ENCODE measurements around the gene ID4.
"Not testable (repeated sequence)": the region's sequence is repeated elsewhere in the genome, so short reads cannot be mapped to it uniquely, and the experiment has no call there.

The ID4 gene

DNA sequence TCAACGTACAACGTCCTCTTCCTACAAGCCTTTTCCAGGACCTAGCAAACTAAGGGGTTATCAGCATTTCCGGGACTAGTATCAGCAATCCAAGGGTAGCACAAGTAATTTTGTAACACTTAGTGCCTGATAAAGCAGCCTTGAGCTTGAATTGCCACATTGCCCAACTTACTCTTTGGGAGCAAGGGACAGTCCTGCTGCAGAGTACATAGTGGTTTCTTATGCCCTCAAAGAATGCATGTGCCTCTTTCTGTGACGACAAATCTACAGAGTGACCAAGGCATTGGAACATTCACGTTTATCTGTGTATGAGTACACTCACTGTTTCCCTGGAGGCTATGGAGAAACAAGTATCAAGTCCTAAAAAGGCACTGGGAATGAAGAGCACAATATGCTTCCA is 3.2 kb upstream of the ID4 start:
- DNase-seq (ENCODE audit: low read depth), result no peak

- no peak for DNase-seq (ENCODE audit: low read depth)
These were observed 2.3 kb upstream of the ID4 start for GRCh38 chr6:19834858-19835257.

- DNase-seq (ENCODE audit: low read depth), result no peak
These were observed 1.6 kb upstream of the ID4 start for GRCh38 chr6:19835605-19836004.

DNA sequence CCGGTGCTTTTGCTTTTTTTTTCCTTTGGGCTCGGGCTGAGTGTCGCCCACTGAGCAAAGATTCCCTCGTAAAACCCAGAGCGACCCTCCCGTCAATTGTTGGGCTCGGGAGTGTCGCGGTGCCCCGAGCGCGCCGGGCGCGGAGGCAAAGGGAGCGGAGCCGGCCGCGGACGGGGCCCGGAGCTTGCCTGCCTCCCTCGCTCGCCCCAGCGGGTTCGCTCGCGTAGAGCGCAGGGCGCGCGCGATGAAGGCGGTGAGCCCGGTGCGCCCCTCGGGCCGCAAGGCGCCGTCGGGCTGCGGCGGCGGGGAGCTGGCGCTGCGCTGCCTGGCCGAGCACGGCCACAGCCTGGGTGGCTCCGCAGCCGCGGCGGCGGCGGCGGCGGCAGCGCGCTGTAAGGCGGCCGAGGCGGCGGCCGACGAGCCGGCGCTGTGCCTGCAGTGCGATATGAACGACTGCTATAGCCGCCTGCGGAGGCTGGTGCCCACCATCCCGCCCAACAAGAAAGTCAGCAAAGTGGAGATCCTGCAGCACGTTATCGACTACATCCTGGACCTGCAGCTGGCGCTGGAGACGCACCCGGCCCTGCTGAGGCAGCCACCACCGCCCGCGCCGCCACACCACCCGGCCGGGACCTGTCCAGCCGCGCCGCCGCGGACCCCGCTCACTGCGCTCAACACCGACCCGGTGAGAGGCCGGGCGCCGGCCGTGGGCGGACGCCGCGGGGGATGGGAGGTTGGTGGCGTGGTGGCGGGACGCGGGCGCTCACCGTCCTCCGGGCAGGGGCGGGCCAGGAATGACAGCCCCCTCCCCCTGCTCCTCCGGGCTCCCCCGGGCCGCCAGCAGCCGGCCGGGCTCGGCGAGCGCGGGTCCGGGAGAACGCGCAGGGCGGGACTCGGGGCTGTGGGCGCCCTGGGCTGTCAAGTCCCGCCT is 606 bp downstream of the ID4 start:
- DNase-seq (ENCODE audit: low read depth), result no peak

GRCh38 chr6:19838442-19839236 is 1.5 kb downstream of the ID4 start:
- no peak for DNase-seq (ENCODE audit: low read depth)

GRCh38 chr6:19839237-19839546 is 2.0 kb downstream of the ID4 start:
- no peak for DNase-seq (ENCODE audit: low read depth)

DNA sequence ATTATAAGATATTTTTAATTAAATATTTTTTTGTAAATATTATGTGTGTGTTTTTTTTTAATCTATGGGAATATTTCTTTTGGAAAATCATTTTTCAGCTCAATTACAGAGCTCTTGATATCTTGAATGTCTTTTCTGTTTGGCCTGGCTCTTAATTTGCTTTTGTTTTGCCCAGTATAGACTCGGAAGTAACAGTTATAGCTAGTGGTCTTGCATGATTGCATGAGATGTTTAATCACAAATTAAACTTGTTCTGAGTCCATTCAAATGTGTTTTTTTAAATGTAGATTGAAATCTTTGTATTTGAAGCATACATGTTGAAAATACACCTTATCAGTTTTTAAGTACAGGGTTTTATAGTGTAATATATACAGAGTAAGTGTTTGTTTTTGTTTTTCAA is 2.6 kb downstream of the ID4 start:
- no peak for DNase-seq (ENCODE audit: low read depth)

DNA sequence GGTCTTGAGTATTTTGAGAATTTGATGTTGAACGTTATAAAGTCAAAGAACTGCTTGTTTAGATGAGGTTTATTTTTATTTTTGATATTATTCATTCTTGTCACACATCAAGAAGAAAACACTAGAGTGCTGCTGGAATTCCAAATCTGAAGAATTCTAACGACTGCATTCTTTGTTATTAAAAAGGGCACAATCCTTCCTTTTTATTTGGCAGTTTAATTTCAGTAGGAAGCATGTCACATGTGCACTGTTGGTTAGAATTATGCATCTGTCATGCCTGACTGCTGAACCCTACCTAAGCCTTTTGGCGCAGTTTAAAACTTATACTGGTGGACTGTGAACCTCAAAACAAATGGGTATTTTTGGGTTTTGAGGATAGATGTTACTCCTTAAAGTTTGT is 4.0 kb downstream of the ID4 start:
- DNase-seq (ENCODE audit: low read depth), result no peak

DNA sequence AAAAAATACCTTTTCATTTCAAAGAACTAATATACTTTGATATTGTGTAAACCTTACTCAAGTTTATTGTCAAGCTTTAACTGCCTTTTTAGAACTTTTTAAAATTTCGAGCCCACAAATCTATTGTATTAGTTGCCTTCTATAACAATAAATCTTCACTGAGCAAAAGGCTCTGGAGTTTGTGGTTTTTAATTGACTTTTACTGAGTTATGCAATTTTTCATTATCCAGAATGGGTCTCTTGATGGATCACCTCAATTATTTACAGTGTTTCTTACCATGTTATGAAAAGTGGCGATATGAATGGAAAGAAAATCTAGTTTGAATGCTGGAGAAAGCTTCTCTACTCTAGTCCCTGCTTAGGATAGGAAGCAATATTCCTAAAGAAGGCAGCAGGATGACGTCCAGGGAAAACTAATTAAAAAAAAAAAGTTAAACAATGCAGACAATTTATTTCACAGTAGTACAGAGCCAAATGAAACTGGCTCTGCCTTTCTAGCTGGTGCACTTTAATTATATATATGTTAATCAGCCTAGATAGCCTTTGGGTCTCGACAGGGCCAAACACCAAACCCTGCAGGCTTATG is 5.0 kb downstream of the ID4 start:
- no peak for DNase-seq (ENCODE audit: low read depth)

DNA sequence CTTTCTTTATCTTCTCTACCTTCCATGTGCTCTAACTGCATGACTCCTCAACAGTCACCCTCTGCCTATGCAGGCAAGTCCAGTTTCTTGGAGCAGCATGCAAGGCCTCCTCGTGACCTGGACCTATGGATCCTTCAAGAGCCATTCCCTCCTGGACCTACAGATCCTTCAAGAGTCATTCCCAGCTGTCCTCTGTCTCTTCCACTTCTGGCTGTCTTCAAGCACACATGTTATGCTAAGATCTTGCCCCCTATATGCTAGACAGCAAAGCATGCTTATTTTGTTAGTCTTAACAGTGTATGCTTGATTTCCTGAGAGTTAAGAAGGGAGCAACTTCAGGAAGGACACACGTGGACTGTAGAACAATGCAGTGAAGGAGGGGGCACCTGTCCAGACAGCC is 7.5 kb downstream of the ID4 start:
- no peak for DNase-seq (ENCODE audit: low read depth)

DNA sequence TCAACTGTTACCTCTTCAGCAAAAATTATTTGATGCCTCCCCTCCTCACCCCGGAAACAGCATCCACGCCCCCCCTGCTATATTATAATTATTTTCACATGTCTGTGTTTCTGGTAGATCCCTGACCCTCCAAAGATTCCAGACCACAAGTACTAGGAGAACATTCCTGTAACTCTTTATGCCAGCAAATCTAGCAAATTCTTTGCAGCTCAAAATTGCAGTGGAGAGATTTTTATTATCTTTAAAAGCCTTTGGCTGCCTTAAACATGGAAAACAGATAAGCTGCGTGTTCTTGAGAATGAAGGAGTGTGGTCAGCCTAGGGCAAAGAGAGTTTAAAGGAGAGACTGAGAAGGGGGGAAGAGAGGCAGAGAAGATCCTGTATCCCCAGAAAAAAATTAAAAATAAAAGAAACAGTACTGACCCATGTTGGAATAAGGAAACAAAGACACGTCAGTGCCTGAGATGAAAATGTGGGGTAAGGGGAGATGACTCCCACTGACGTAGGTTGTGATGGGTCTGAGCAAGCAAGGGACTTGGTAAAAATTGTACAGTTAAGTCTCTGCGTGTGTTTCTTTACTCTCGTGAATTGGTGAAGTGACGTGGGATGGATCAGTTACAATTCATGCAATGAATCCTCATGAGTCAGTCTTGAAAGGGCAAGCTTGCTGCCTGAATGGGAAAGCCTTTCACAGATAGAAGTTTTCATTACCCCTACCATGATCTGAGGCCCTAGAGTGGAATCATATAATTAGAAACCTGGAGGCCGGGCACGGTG is 8.3 kb downstream of the ID4 start:
- no peak for DNase-seq (ENCODE audit: low read depth)

GRCh38 chr6:19848465-19849029 is 11.4 kb downstream of the ID4 start:
- DNase-seq (ENCODE audit: low read depth), result no peak

DNA sequence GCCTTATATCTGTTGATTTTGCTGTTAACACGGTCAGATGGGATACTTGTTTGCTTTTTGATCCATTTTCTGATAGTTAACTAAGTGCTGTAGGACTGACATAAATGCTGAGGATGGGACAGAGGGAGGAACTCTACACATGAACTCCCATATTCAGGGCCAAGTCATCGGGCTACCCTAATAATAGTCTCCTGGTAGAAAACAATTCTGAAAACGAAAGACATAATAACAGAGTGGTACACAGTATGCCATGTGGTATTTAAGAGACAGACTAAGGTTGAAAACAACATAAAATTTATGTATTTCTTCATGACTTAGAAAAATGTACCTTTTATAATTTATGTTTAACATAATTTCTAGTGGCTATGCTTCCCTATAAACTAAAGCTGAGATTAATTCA is 12.0 kb downstream of the ID4 start:
- no peak for DNase-seq (ENCODE audit: low read depth)

GRCh38 chr6:19849755-19850154 is 12.6 kb downstream of the ID4 start:
- no peak for DNase-seq (ENCODE audit: low read depth)

DNA sequence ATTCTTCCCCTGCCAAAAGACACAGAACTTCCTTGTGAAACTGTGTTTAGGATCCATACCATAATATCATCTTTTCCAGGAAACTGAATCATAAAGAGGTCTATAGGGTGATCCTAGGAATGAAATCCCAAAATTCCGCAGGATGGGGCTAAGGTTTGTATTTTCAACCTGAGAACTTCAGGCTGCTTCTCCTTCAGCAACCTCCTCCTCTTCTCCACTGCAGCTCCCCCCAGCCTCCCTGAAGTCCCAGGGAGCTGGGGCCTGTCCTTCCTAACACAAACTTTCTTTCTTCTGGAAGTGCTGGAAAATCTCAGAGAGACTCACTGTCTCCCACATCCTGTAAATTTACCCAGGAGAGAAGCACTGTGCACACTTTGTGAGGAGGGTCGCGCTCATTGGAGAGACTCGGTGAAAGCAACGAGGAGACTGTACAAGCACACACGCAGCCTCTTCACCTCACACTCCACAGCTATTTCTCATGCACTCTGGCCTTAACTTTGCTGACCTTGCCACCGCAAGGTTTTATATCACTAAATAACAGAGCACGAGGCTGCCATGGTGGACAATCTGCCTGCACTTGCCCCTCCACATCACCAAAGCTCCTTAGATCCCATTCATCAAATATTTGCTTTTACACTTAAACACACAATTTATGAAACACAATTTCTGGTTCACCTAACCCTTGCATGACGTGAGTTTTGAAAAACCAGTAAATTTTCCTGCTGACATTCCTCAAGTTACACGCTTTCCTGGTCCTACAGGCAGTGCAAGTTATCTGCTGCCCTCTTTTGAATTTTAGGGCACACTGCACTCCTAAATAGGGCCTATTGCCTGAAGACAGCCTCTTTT is 14.3 kb downstream of the ID4 start:
- DNase-seq (ENCODE audit: low read depth), result no peak

- no peak for DNase-seq (ENCODE audit: low read depth)
These were observed 14.9 kb downstream of the ID4 start for GRCh38 chr6:19852090-19852457.

GRCh38 chr6:19852927-19853326 is 15.8 kb downstream of the ID4 start:
- no peak for DNase-seq (ENCODE audit: low read depth)

- not testable (repeated sequence) for DNase-seq (ENCODE audit: low read depth)
These were observed 17.3 kb downstream of the ID4 start for GRCh38 chr6:19854421-19855015.

GRCh38 chr6:19855536-19855935 is 18.4 kb downstream of the ID4 start:
- DNase-seq (ENCODE audit: low read depth), result no peak

GRCh38 chr6:19857139-19857538 is 20.0 kb downstream of the ID4 start:
- DNase-seq (ENCODE audit: low read depth), result no peak

DNA sequence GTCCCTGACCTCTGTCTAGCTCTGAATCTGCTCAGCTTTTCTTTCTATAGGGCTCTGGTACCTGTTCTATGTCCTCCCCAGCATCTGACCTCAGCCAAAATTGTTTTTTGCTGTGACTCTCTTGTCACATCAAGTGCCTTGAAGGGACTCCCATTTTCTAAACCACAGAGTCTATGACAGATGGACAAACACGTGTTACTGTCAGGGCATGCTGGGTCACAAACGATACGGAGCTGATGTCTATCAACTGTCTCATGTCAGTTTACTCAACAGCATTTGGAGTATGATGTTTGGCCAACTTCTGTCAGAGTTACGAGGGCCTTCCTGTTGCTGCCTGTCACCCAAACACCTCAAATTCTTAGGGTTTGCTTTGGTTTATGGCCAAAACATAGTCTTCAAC is 20.5 kb downstream of the ID4 start:
- DNase-seq (ENCODE audit: low read depth), result no peak

Measured in T-helper 22 cell (primary cell).